Stimulated activated CD4-positive, alpha-beta T cell treated with anti-CD3 and anti-CD28 coated beads, Interleukin-4, amount 100 ng/mL, for 24 hours (primary cell): ENCODE data around the gene SAA4.
A peak's percentile ranks its signal among the peaks of the same experiment; 100 is the strongest.
"Not testable (repeated sequence)": the region's sequence is repeated elsewhere in the genome, so short reads cannot be mapped to it uniquely, and the experiment has no call there.

Experiments
- DNase-seq: peaks from one replicate; pipeline ENCODE4 v3.0.0-alpha.2; 2020

SAA4 gene

DNA sequence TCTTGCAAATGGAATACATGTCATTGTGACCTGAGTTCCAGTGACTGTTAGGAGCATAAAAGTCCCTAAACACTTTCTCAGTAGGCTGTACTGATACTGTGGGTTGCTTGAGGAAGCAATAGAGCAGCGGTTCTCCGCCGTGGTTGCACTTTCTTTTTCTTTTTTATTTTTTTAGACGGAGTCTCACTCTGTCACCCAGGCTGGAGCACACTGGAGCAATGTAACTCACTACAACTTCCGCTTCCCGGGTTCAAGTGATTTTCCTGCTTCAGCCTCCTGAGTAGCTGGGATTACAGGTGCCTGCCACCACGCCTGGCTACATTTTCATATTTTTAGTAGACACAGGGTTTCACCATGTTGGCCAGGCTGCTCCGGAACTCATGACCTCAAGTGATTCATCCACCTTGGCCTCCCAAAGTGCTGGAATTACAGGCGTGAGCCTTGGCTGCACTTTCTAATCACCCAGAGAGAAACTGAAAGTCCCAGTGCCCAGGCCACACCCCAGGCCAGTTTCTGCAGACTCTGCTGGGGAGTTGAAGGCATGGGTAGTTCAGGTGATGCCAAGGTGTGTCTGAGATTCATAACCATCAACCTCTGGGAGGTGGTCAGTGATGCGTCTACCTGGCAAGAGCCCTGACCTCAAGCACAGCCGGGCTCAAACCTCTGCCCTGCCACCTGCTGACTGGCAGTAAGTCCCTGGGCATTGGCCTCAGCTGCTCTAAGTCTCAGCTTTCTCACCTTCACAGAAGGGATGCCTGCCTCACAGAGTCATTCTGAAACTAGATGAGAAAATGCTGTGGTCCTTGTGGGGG lies 10.0 kb upstream of the SAA4 start:
- DNase-seq, result peak; percentile 18

DNA sequence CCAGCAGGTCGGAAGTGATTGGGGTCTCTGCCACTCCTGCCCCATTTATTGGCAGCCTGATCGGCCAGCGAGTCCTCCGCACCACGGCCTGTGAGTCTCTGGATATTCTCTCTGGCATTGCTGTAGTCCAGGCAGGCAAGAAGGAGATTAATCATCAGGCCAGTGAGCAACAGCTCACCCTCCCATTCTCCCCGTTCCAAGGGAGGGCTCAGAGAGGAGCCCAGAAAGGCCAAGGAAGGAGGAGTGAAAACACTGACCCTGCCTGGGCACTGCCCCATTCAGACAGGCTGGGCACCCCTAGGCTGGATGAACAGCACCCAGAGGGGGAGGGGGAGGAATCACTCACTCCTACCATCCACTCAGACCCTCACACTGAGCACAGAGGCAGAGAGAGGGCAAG lies 8.8 kb upstream of the SAA4 start:
- DNase-seq, result no peak

DNA sequence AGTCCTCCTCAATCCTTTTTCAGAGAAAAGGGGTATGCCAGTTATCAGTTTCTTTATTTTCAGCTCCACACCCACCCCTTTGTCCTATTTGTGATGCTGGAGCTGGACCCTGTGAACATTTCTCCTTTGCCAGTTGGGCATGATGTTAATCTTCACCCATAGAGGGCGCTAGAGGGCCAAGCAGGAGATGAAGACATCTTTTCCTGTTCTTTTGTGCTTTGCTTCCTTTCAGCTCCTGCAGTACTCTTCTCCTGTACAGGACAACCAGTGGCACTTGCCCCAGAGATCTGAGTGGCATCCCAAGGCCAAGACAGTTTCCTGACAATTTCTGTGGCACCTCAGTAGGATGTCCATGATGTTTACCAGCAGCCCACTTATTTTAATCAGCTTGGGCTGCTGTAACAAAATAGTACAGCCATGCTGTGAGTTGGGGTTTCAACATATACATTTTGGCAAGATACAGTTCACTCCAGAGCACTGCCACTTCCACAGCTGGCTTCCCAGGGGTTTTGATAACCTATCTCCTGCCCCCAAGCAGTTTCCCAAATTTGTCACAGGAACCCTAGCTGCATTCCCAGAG lies 7.3 kb upstream of the SAA4 start:
- DNase-seq, result peak; percentile 66

DNA sequence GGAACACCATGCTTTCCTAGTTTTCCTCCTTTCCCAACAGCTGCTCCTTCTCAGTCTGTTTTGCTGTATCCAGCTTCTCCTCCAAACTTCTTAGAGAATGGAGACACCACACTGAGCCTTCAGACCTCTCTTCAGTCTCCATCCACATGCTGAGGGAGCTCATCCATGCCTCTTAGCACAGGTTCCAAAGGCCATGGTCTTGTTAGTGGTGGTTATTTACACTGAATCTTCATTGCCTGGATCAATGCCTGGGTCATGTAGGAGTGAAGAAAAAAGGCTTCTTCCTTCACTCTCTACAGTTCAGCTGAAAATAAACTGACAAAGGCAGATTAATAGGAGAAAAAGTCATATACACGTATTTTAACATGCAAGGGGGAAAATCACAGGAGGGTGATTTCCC lies 3.1 kb upstream of the SAA4 start:
- no peak for DNase-seq

DNA sequence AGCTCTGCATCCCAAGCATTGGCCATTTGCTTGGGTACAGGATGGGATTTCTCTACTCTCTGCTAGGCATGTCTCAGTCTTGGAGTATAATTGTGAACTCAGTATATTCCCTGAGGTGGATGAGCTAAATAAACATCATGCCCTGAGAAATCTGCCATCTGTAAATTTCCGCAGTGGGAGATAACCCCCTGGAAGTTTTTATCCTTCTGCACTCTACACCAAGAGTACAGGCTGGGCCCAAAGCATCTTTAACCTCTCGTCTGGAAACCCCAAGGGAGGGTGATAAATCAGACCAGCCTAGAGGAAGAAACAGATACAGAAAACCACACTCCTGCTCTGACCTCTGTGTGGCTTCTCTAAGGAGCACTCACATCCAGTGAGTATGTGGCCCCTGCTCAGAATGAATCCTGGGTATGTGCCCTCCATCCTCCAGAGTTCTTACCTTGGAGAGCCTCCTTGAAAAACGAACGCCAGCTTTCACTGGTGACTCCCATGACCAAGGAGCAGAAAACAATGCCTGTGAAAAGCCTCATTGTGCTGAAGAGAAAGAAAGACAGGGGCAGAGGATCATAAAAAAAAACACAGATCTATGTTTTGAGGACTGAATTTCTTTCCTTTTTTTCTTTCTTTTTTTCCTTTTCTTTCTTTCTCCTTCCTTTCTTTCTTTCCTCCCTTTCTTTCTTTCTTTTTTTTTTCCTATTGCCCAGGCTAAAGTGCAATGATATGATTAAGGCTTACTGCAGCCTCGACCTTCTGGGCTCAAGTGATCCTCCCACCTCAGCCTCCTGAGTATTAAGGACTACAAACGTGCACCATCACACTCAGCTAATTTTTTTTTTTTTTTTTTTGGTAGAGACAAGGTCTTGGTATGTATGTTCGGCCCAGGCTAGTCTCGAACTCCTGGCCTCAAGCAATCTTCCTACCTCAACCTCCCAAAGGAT lies 938 bp downstream of the SAA4 start:
- DNase-seq, result no peak

DNA sequence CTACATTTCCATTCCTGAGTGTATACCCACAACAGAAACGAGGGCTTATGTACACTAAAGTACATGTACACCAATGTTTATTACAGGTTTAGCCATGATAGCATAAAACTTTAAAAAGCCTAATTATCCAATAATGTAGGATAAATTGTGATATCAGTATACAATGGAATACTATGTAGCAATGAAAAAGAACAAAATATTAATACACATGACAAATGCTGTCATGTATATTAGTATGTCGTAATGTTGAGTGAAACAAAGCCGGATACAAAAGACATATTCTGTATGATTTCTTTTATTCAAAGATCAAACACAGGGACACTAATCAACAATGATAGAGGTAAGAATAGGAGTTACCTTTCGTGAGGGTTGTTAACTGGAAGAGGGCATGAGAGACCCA lies 2.7 kb downstream of the SAA4 start:
- DNase-seq, result no peak

DNA sequence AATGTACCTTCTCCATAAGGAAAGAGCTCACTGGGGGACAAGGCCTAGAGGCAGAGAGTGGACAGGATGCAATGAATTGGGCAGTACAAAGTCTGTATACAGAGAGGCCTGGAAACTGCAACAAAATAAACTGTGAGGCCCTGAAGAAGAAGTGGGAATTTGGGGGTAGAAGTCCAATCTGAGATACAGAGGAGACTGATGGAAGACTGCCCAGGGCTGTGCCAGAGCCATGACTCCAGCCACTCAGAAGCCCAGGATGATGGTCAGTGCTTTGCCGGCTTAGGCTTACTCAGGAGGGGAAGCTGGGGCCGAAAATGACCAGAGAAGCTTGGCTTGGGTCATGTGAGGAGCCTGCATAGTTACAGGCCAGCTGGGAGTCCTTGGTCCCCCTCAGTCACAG lies 5.7 kb downstream of the SAA4 start:
- DNase-seq, result no peak

DNA sequence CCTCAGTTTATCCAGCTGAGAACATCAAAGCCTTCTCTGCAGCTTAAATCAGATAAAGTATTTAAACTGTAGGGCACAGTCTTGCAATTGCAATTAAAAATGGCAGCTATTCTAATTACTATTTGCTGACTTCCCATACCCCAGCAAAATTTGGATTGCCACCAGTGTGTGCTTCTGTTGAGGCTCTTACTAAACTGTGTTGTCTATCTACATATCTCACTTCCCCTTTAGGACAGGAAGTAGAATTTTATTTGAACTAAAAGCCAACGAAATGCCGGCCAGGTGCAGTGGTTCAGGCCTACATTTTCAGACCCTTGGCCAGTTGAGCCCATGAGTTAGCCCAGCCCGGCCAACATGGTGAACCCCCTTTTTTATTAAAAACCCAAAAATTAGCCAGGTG lies 7.1 kb downstream of the SAA4 start:
- no peak for DNase-seq

DNA sequence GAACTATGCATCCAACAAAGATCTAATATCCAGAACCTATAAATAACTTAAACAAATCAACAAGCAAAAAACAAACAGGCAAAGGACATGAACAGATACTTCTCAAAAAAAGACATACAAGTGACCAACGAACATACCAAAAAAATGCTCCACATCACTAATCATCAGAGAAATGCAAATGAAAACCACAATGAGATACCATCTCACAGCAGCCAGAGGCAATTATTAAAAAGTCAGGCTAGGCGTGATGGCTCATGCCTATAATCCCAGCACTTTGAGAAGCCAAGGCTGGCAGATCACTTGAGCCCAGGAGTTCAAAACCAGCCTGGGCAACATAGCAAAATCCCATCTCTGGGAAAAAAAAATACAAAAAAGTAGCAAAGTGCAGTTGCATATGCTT lies 10.7 kb downstream of the SAA4 start:
- DNase-seq, result no peak

DNA sequence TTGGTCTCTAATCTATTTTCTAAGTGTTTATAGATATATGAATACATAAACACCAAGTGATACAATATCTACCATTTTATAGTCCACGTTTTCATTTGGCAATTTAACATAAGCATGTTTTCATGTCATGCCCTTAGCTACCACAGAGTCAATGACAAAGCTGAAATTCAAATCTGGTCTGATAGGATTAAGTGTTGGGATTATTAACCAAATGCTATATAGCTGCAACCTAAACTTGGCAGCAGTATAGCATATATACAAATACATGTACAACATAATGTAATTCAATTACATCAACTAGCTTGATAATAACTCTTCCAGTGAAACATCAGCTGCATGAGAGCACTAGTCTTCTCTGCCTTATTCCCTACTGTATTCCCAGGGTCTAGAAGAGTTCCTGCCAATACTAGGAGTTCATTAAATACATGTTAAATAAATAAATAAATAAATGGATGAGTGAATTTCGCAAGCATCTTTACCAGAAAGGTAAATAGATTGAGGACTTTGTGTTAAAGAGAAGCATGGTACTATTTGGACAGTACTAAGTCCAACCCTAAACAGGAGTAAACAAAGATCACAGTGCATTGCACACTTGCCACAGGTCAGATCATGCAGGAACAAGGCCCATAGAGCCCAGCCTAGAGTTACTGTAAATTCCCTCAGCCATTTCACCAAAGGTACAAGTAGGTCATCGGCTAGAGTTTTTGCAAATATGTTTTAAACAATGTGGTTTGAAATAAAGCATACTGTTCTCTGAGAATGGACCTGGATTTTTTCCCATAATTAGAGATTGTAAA lies 12.8 kb downstream of the SAA4 start:
- DNase-seq, result no peak

DNA sequence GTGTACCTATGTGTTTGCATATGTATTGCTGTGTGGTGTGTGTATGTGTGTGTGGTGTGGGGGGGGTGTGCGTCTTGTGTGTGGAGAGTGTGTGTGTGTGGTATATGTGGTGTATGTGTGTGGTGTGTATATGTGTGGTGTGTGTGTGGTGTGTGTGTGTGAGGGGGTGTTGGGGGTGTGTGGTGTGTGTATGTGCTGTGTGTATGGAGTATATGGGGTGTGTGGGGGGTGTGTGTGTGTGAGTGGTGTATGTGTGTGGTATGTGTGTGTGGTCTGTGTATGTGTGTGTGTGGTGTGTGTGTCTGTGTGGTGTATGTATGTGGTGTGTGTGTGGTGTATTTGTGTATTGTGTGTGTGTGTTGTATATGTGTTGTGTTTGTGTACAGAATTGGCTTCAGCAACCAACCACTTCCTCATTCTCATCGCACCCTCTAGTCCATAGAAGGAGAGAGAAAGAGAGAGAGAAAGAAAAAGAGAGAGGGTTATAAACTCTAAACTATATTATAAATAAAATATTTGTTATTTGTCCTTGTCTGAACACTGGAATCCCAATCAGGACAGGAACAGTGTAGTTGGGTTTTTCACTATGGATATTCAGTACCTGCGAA lies 13.7 kb downstream of the SAA4 start:
- DNase-seq, result no peak

DNA sequence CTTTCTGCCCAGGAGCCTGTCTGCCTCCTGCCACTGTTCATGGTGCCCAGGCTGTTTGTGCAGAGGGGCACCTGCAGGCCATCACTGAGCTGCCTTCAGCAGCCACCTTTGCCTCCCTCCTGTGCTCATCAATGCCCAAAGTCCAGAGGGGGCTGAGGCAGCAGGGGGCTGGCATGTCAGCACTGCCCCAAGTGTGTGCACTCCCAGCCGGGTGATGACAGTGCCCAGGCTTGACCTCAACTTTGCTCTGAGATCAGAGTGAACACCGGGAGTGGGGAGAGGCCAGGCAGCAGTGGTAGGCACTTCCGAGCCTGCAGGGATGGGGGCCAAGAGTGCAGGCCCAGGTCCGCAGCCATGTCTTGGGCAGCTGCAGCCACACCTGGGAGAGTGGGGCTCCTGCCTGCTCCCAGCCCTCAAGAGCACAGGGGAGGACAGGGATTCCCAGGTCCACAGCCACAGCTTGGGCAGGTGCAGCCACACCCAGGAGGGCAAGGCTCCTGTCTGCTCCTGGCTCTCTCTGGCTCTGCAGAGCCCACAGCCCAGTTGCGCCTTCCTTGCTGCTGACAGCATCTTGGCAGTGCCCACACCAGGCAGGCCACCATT lies 15.2 kb downstream of the SAA4 start:
- no peak for DNase-seq

DNA sequence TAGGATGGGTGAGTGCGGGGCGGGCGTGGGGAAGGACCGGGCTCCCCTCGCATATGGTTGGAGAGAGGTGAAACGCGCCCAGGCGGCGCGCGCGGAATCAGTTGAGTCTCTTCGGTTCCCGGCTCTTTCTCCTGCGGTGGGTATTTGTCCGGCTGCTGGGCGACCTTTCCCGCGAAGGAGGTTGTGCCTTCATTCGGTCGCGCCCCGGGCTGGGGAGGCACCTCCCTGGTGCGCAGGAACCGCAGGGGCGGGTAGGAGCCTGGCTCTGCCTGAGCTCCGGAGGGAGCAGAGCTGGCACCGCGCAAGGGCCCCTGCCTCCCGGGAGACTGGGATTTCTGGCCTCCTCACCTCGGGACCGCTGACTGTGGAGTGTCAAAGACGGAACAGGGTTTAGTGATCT lies 27.5 kb downstream of the SAA4 start:
- DNase-seq, result no peak

DNA sequence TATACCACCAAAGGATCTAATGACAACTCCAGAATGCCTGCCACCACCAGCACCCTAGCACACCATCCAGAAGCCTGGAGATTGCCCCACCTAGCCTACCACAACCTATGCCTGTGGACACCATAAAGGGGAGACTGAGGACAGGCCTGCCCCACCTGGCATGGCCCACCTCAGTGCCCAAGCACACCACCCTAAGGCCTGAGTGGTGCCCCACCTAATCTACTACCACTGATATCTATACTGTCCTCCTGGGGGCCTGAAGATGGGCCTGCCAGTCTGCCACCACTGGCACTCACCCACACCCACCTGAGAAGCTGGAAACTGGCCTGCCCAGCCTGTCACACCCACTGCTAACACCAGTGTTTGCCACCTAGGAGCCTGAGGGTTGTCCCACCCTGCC lies 31.8 kb downstream of the SAA4 start:
- DNase-seq, result no peak

DNA sequence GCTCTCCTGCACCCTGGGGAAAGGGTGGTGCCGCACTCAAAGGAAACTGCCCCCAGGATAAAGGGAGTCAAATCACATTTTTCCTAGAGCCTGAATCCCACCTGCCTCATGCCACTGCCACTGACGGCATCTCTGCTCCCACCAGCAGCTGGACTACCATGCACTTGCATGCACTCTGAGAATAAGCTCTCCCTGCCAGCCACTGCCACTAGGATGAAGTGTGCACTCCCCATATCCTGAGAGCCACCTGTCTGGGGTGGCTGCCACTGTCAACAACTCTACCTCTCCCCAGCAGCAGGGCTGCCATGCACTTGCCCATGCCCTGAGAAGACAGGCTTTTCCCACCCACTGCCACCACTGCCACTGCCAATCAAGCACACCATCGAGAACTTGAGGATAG lies 32.4 kb downstream of the SAA4 start:
- DNase-seq, result no peak

DNA sequence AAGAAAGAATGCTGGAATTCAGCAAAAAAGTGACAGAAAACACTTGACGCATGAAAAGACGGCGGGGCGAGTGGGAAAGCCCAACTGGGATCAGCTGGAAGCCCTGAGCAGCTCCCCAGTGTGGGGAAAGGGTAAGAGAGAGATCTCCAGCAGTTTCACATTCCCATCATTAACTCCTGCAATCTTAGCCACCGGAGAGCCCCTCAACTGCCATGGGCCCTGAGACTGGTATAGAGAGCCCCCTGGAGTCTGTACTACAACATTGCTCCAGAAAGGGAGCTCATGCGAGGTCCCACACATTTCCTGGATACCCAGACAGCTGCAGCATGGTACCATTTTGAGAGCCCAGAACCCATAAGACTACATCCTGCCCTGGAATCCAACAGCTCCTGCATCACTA lies 32.9 kb downstream of the SAA4 start:
- DNase-seq, result no peak

DNA sequence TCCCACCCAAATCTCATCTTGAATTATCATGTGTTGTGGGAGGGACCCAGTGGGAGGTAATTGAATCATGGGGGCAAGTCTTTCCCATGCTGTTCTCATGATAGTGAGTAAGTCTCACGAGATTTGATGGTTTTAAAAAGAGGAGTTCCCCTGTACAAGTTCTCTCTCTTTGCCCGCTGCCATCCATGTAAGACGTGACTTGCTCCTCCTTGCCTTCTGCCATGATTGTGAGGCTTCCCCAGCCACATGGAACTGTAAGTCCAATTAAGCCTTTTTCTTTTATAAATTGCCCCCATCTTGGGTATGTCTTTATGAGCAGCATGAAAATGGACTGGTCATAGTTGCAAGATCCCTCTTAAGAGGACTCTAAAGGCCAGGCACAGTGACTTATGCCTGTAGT lies 38.9 kb downstream of the SAA4 start:
- DNase-seq, result not testable (repeated sequence)

DNA sequence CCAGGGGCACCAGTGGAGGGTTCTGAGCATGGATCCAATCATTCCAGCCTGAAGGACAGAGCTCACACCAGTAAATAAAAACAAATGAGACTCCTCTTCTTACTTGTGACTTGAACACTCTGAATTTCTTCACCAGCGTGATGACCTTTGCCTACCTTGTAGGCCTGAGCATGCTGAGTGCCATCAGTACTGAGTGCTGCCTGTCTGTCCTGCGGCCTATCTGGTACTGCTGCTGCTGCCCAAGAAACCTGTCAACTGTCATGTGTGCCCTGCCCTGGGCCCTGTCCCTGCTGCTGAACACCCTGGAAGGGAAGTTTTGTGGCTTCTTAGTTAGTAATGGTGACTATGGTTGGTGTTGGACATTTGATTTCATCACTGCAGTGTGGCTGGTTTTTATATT lies 40.1 kb downstream of the SAA4 start:
- no peak for DNase-seq

DNA sequence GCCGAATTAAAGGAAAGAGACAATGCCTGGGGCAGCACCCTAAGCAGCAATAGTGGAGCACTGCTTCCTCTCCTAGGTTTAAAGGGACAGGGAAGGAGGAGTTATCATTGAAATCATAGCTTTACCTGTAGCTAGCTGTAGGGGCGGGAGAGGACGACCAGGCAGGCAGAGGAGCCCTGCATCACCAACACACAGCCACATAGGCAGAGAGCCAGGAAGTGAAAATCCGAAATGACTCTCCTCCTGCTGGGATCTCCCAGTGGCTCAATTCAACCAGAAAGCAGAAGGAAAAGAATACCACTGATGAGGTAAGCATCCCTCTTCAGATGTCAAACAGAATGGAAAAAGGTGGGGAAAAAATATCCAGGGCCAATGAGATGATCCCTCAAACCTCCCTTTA lies 43.6 kb downstream of the SAA4 start:
- no peak for DNase-seq

DNA sequence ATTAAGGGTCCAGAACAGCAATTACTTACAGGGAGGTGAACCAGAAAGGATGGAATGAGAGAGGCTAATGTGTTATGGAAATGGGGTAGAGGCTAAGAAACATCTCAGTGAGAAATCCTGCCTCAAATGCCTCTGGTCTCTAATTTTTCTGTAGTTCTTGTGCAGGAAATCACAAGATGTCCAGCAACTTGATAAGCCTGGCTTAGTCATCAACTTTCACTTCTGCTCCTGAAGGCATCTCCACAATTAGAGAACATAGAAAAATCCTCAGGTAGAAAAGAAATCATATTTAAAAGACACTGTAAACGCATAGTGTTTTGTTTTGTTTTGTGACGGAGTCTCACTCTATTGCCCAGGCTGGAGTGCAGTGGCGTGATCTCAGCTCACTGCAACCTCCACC lies 45.2 kb downstream of the SAA4 start:
- no peak for DNase-seq

DNA sequence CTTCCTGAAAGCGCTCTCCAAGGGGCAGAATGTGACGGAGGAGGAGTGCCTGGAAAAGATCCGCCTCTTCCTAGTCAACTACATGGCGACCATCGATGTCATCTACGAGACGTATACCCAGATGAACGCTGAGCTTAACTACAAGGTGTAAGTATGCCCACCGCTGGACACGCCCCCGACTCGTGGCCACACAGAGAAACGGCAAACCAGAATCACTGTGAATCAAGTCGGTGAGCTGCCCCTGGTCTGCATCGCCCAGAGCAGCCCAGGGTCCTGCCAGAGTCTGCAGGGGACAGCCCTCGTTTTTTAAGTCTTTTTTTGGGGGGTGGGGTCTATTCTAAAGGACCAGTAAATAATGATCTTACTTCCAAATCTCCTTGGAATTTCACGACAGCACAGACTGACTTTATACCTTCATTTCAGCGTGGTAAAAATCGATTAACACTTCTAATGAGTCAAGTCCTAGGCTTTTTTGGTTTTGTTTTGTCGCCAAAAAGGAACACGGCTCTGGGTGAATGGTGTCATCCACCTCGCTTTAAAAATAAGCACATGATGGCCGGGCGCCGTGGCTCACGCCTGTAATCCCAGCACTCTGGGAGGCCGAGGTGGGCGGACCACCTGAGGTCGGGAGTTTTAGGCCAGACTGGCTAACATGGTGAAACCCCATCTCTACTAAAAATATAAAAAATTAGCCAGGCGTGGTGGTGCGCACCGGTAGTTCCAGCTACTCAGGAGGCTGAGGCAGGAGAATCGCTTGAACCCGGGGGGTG lies 46.9 kb downstream of the SAA4 start:
- DNase-seq, result not testable (repeated sequence)
